H9 (cell line): ENCODE results near the gene FZD10. TPM values are rescaled to one million over a fixed set of nuclear protein-coding genes. Genes with fewer than 3 reads are reported as not detected.

Source experiments
- DNase-seq: peaks from one replicate; pipeline ENCODE4 v3.0.0-alpha.2; 2017
- H2AFZ ChIP-seq: one replicate; pipeline ENCODE4 v1.6.1; 2013; ENCODE audit warnings: mild to moderate bottlenecking, low read length, control low read depth, moderate library complexity
- H2AK5ac ChIP-seq: 2 replicates; pipeline ENCODE4 v1.6.1; 2013; ENCODE audit warnings: low read length, control low read depth, mixed read lengths; ENCODE audit not compliant: insufficient read length
- H2BK120ac ChIP-seq: one replicate; pipeline ENCODE4 v1.6.1; 2013; ENCODE audit warnings: low read depth, mild to moderate bottlenecking, low read length, control low read depth, inconsistent platforms; ENCODE audit not compliant: poor library complexity, severe bottlenecking
- H2BK12ac ChIP-seq: 2 replicates; pipeline ENCODE4 v1.6.1; 2013; ENCODE audit warnings: low read length, control low read depth, mixed read lengths, low read depth; ENCODE audit not compliant: insufficient read length
- H2BK15ac ChIP-seq: 2 replicates; pipeline ENCODE4 v1.6.1; 2013; ENCODE audit warnings: low read depth, low read length, control low read depth
- H2BK20ac ChIP-seq: one replicate; pipeline ENCODE4 v1.6.1; 2013; ENCODE audit warnings: low read depth, mild to moderate bottlenecking, low read length, control low read depth, inconsistent platforms; ENCODE audit not compliant: poor library complexity, severe bottlenecking
- H2BK5ac ChIP-seq: 2 replicates; pipeline ENCODE4 v1.6.1; 2013; ENCODE audit warnings: low read length, control low read depth, mixed read lengths; ENCODE audit not compliant: insufficient read length
- H3K14ac ChIP-seq: 2 replicates; pipeline ENCODE4 v1.6.1; 2013; ENCODE audit warnings: low read length, control low read depth; ENCODE audit not compliant: insufficient read depth
- H3K18ac ChIP-seq: 2 replicates; pipeline ENCODE4 v1.6.1; 2013; ENCODE audit warnings: low read depth, mild to moderate bottlenecking, mixed read lengths, low read length, control low read depth; ENCODE audit not compliant: insufficient read length
- H3K23ac ChIP-seq: 2 replicates; pipeline ENCODE4 v1.6.1; 2013; ENCODE audit warnings: low read length, control low read depth, mixed read lengths, low read depth; ENCODE audit not compliant: insufficient read length
- H3K23me2 ChIP-seq: 2 replicates; pipeline ENCODE4 v1.6.1; 2013; ENCODE audit warnings: low read depth, mild to moderate bottlenecking, mixed read lengths, low read length, control low read depth; ENCODE audit not compliant: insufficient read length, poor library complexity, severe bottlenecking
- H3K27ac ChIP-seq: 2 replicates; pipeline ENCODE4 v1.5.1; 2013; ENCODE audit warnings: low read length, control low read depth, mixed read lengths, low read depth; ENCODE audit not compliant: insufficient read length
- H3K27me3 ChIP-seq: 2 replicates; pipeline ENCODE4 v1.6.1; 2013; ENCODE audit warnings: low read length, control low read depth, inconsistent platforms; ENCODE audit not compliant: insufficient read depth
- H3K4ac ChIP-seq: 2 replicates; pipeline ENCODE4 v1.6.1; 2013; ENCODE audit warnings: low read depth, mild to moderate bottlenecking, control low read depth, inconsistent platforms, low read length, moderate library complexity
- H3K4me1 ChIP-seq: 2 replicates; pipeline ENCODE4 v1.6.1; 2013; ENCODE audit warnings: low read length, control low read depth, inconsistent platforms; ENCODE audit not compliant: insufficient read depth
- H3K4me2 ChIP-seq: 2 replicates; pipeline ENCODE4 v1.6.1; 2013; ENCODE audit warnings: low read length, control low read depth, mixed read lengths; ENCODE audit not compliant: insufficient read length, insufficient read depth
- H3K56ac ChIP-seq: 2 replicates; pipeline ENCODE4 v1.6.1; 2013; ENCODE audit warnings: low read depth, mild to moderate bottlenecking, mixed read lengths, low read length, control low read depth; ENCODE audit not compliant: insufficient read length
- H3K79me1 ChIP-seq: 2 replicates; pipeline ENCODE4 v1.6.1; 2013; ENCODE audit warnings: low read depth, mild to moderate bottlenecking, moderate library complexity, low read length, control low read depth, inconsistent platforms; ENCODE audit not compliant: insufficient read depth, poor library complexity, severe bottlenecking
- H3K79me2 ChIP-seq: 2 replicates; pipeline ENCODE4 v1.6.1; 2013; ENCODE audit warnings: low read length, control low read depth, inconsistent platforms; ENCODE audit not compliant: insufficient read depth
- H3K9ac ChIP-seq: 2 replicates; pipeline ENCODE4 v1.6.1; 2013; ENCODE audit warnings: low read length, control low read depth, mixed read lengths; ENCODE audit not compliant: insufficient read length; ENCODE audit errors: extremely low read depth
- H3K9me3 ChIP-seq: one replicate; pipeline ENCODE4 v1.6.1; 2013; ENCODE audit warnings: low read depth, low read length, inconsistent platforms; ENCODE audit not compliant: control insufficient read depth
- H3T11ph ChIP-seq: one replicate; pipeline ENCODE4 v1.6.1; 2013; ENCODE audit warnings: mild to moderate bottlenecking, low read length, control low read depth, inconsistent platforms
- H4K20me1 ChIP-seq: one replicate; pipeline ENCODE4 v1.6.1; 2013; ENCODE audit not compliant: control insufficient read depth, insufficient read length, insufficient read depth
- H4K5ac ChIP-seq: 2 replicates; pipeline ENCODE4 v1.6.1; 2013; ENCODE audit warnings: low read depth, mild to moderate bottlenecking, mixed read lengths, low read length, control low read depth; ENCODE audit not compliant: insufficient read length
- H4K8ac ChIP-seq: replicated peaks from 2 replicates; pipeline ENCODE4 v1.6.1; 2013; ENCODE audit warnings: low read length, control low read depth, mixed read lengths, low read depth; ENCODE audit not compliant: insufficient read length
- H4K91ac ChIP-seq: 2 replicates; pipeline ENCODE4 v1.6.1; 2013; ENCODE audit warnings: low read depth, mild to moderate bottlenecking, moderate library complexity, mixed read lengths, low read length, control low read depth; ENCODE audit not compliant: insufficient read length
- H3K27ac Mint-ChIP-seq, 3 experiments: 2 replicates in 2 of 3; 3 replicates in 1 of 3; pipeline ENCODE4 v1.8.0; 2020 to 2021; ENCODE audit warnings: mixed read lengths in 3 of 3, mild to moderate bottlenecking in 1 of 3, moderate library complexity in 1 of 3
- H3K27me3 Mint-ChIP-seq: 2 replicates; pipeline ENCODE4 v1.8.0; 2021; ENCODE audit warnings: low read depth, mild to moderate bottlenecking, moderate library complexity, mixed read lengths
- H3K36me3 Mint-ChIP-seq, 3 experiments: 2 replicates in 2 of 3; 3 replicates in 1 of 3; pipeline ENCODE4 v1.8.0; 2020 to 2021; ENCODE audit warnings: low read depth in 3 of 3, mixed read lengths in 3 of 3; ENCODE audit not compliant: insufficient read depth in 1 of 3
- H3K4me1 Mint-ChIP-seq, 2 experiments: 2 replicates each; pipeline ENCODE4 v1.8.0; 2020; ENCODE audit warnings: mixed read lengths in 2 of 2
- H3K4me3 Mint-ChIP-seq, 2 experiments: 2 replicates in 1 of 2; 3 replicates in 1 of 2; pipeline ENCODE4 v1.8.0; 2020 to 2021; ENCODE audit warnings: mild to moderate bottlenecking in 2 of 2, mixed read lengths in 2 of 2, moderate library complexity in 1 of 2
- H3K9me3 Mint-ChIP-seq, 2 experiments: 2 replicates in 1 of 2; 3 replicates in 1 of 2; pipeline ENCODE4 v1.8.0; 2020; ENCODE audit warnings: mild to moderate bottlenecking in 2 of 2, mixed read lengths in 2 of 2, moderate library complexity in 1 of 2
- WGBS: extraction: QIAGEN DNeasy Blood & Tissue Kit; methylation state at CpG from one replicate; pipeline ENCODE4 v1.1.7; 2013; ENCODE audit warnings: missing lambda C conversion rate, low lambda C conversion rate, mixed read lengths; ENCODE audit not compliant: insufficient read length; ENCODE audit errors: extremely low coverage; 5-methylcytosine and 5-hydroxymethylcytosine counted together
- total RNA-seq: library from RNA; stranded (reverse); gene quantifications from 2 replicates; pipeline ENCODE4 v1.2.1, GENCODE V29; 2021
- TF ChIP-seq, protein P1 (sequence below): fragments of 200-600 bp; sonication (generic); conservative IDR thresholded peaks from 3 replicates; pipeline ENCODE4 v1.8.0; 2021; ENCODE audit warnings: antibody characterized with exemption, mild to moderate bottlenecking

Gene FZD10
- total RNA-seq, 1 experiment from 2014 or later: 1.0 TPM

DNA sequence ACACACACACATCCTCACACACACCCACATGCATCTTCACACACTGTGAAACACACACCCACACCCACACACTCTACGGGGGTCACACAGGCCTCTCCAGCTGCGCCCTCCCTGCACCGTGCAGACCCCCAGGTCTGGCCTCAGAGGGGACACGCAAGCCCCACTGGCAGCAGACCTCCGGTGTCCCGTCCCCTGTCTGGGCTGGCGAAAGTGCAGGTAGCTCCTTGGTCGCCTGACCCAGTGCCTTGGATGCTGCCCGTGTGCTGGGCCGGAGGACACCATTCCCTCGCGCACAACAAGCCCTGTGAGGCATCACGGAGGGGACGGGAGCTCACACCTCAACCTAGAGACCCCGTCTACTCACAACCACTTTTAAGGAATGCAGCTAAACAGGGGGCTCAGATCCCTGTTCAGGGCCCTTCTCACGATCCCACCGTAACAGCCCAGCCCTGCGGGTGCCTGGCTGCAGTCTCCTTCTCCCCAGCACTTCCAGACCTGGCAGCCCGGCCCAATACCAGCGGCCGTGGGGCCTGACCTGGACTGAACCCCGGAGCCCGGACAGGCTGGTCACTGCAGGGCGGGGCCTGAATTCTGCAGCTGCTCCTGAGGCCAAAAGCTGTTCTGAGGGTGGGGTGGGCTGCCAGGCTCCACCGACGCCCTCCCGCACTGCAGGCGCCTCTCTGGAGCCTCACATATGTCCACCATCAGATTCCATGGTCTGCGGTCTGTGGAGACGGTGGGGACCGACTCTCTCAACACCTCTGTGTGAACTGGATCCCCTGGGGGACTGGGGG, 42.1 kb upstream of the FZD10 start:
- TF ChIP-seq, protein P1, sequence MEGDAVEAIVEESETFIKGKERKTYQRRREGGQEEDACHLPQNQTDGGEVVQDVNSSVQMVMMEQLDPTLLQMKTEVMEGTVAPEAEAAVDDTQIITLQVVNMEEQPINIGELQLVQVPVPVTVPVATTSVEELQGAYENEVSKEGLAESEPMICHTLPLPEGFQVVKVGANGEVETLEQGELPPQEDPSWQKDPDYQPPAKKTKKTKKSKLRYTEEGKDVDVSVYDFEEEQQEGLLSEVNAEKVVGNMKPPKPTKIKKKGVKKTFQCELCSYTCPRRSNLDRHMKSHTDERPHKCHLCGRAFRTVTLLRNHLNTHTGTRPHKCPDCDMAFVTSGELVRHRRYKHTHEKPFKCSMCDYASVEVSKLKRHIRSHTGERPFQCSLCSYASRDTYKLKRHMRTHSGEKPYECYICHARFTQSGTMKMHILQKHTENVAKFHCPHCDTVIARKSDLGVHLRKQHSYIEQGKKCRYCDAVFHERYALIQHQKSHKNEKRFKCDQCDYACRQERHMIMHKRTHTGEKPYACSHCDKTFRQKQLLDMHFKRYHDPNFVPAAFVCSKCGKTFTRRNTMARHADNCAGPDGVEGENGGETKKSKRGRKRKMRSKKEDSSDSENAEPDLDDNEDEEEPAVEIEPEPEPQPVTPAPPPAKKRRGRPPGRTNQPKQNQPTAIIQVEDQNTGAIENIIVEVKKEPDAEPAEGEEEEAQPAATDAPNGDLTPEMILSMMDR: no peak
- no peak overlapping the region for H2BK12ac ChIP-seq
- H3K9me3 ChIP-seq: no peaks in the 10 kb centered on the region
- H2BK20ac ChIP-seq: no peak overlapping the region
- no peak overlapping the region for H3T11ph ChIP-seq
- H3K56ac ChIP-seq: no peak overlapping the region
- H2BK5ac ChIP-seq: no peak overlapping the region
- H3K4me1 ChIP-seq: no peaks in the 10 kb centered on the region
- no peaks in the 10 kb centered on the region for H3K79me2 ChIP-seq
- peaks cover 4 to 20% of the 10 kb centered on the region in 2 experiments; a peak in 2 of 4 replicates for H3K4me1 Mint-ChIP-seq
- H3K23ac ChIP-seq: no peak overlapping the region
- no peak overlapping the region for H3K4ac ChIP-seq
- no peak overlapping the region for H4K8ac ChIP-seq
- H3K27ac ChIP-seq: no peak overlapping the region
- no CpG with 5 or more reads among the region's 31 CpGs for WGBS
- peaks cover 65% of the 10 kb centered on the region for H3K27me3 Mint-ChIP-seq
- no peak overlapping the region for H3K9ac ChIP-seq
- no peak overlapping the region for H3K14ac ChIP-seq
- DNase-seq: no peak
- no peak overlapping the region for H3K18ac ChIP-seq
- H4K20me1 ChIP-seq: no peaks in the 10 kb centered on the region
- no peak overlapping the region for H3K4me3 Mint-ChIP-seq
- no peak overlapping the region for H4K91ac ChIP-seq
- H4K5ac ChIP-seq: no peak overlapping the region
- no peak overlapping the region for H2BK15ac ChIP-seq
- no peak overlapping the region for H3K27ac Mint-ChIP-seq
- no peak overlapping the region for H2AFZ ChIP-seq
- H2BK120ac ChIP-seq: no peak overlapping the region
- H3K36me3 Mint-ChIP-seq: no peaks in the 10 kb centered on the region
- no peaks in the 10 kb centered on the region for H3K23me2 ChIP-seq
- no peaks in the 10 kb centered on the region for H3K27me3 ChIP-seq
- H3K79me1 ChIP-seq: no peaks in the 10 kb centered on the region
- no peak overlapping the region for H2AK5ac ChIP-seq
- no peaks in the 10 kb centered on the region for H3K9me3 Mint-ChIP-seq
- no peak overlapping the region for H3K4me2 ChIP-seq
